SU-DHL-6 (cell line): ENCODE measurements around the gene ENDOV.

Source experiments
- H2AFZ ChIP-seq: fragments of 200-600 bp; sonication (generic); 2 replicates; pipeline ENCODE4 v1.6.1; 2014; ENCODE audit warnings: low read depth, mild to moderate bottlenecking, moderate library complexity, mixed read lengths, antibody characterized with exemption, low read length; ENCODE audit not compliant: severe bottlenecking
- H3F3A ChIP-seq: fragments of 200-600 bp; shearing (Covaris generic); 2 replicates; pipeline ENCODE4 v1.6.0; 2016; ENCODE audit warnings: antibody characterized with exemption, mild to moderate bottlenecking; ENCODE audit not compliant: insufficient read depth
- H3K27ac ChIP-seq: fragments of 200-600 bp; sonication (generic); 2 replicates; pipeline ENCODE4 v1.5.1; 2016; ENCODE audit warnings: low read depth, mild to moderate bottlenecking, low read length, moderate library complexity, mixed read lengths
- H3K27me3 ChIP-seq: fragments of 200-600 bp; sonication (generic), shearing (Covaris generic); 2 replicates; pipeline ENCODE4 v1.6.0; 2014; ENCODE audit warnings: mild to moderate bottlenecking, low read length
- H3K36me3 ChIP-seq: fragments of 200-600 bp; sonication (generic); 2 replicates; pipeline ENCODE4 v1.6.1; 2014; ENCODE audit warnings: mild to moderate bottlenecking, low read length, mixed read lengths
- H3K4me2 ChIP-seq: fragments of 300-600, 200-600 bp; shearing (Covaris generic), sonication (generic); 2 replicates; pipeline ENCODE4 v1.6.0; 2014; ENCODE audit warnings: low read length, low read depth, mild to moderate bottlenecking; ENCODE audit not compliant: poor library complexity, severe bottlenecking
- H3K4me3 ChIP-seq: fragments of 200-600 bp; sonication (generic); 2 replicates; pipeline ENCODE4 v1.5.1; 2014; ENCODE audit warnings: antibody characterized with exemption, low read length, mild to moderate bottlenecking, mixed read lengths; ENCODE audit not compliant: insufficient read depth, poor library complexity, severe bottlenecking
- H3K79me2 ChIP-seq: fragments of 200-600 bp; sonication (generic); 2 replicates; pipeline ENCODE4 v1.6.1; 2014; ENCODE audit warnings: mild to moderate bottlenecking, low read length, moderate library complexity; ENCODE audit not compliant: insufficient read depth
- H3K9ac ChIP-seq: fragments of 200-600 bp; sonication (generic); 2 replicates; pipeline ENCODE4 v1.7.0; 2014; ENCODE audit warnings: mild to moderate bottlenecking, low read length
- H3K9me2 ChIP-seq: fragments of 200-600 bp; sonication (generic); replicated peaks from 2 replicates; pipeline ENCODE4 v1.6.1; 2014; ENCODE audit warnings: low read length; ENCODE audit not compliant: insufficient read depth
- H3K9me3 ChIP-seq: fragments of 200-600 bp; sonication (generic); 2 replicates; pipeline ENCODE4 v1.6.1; 2014; ENCODE audit warnings: low read length, mixed read lengths; ENCODE audit not compliant: insufficient read depth
- H4K20me1 ChIP-seq: fragments of 200-600 bp; sonication (generic); 2 replicates; pipeline ENCODE4 v1.6.1; 2014; ENCODE audit warnings: low read depth, mild to moderate bottlenecking, antibody characterized with exemption, low read length, moderate library complexity, mixed read lengths
- CTCF ChIP-seq: fragments of 200-600 bp; sonication (generic); IDR thresholded peaks from one replicate; pipeline ENCODE4 v1.5.1; 2017; ENCODE audit warnings: antibody characterized with exemption, mild to moderate bottlenecking, low read length, moderate library complexity; ENCODE audit not compliant: insufficient read depth, poor library complexity, severe bottlenecking
- EZH2phosphoT487 ChIP-seq: fragments of 200-600 bp; sonication (generic), shearing (Covaris generic); conservative IDR thresholded peaks from 2 replicates; pipeline ENCODE4 v1.6.1; 2018; ENCODE audit warnings: mild to moderate bottlenecking, antibody characterized with exemption, low read length, moderate library complexity, mixed read lengths

ENDOV gene

GRCh38 chr17:80460429-80460834 lies 45.5 kb downstream of the ENDOV start:
- Histone ChIP-seq H3K9me3 (no peaks in the 10 kb centered on the region), H3K79me2 (no peaks in the 10 kb centered on the region), H3F3A (no peaks in the 10 kb centered on the region), H2AFZ (no peak overlapping the region), H3K9me2 (no peaks in the 10 kb centered on the region), H3K4me3 (no peak overlapping the region), H3K27me3 (no peaks in the 10 kb centered on the region), H4K20me1 (no peaks in the 10 kb centered on the region), H3K9ac (no peak overlapping the region), H3K36me3 (no peaks in the 10 kb centered on the region), H3K4me2 (no peak overlapping the region), H3K27ac (no peak overlapping the region)
- TF ChIP-seq CTCF (no peak), EZH2phosphoT487 (no peak)

GRCh38 chr17:80461528-80462160 lies 46.7 kb downstream of the ENDOV start:
- Histone ChIP-seq H3K79me2 (no peaks in the 10 kb centered on the region), H3K9me2 (no peaks in the 10 kb centered on the region), H3K36me3 (no peaks in the 10 kb centered on the region), H4K20me1 (no peaks in the 10 kb centered on the region), H3F3A (no peaks in the 10 kb centered on the region), H3K27ac (no peak overlapping the region), H3K9ac (no peak overlapping the region), H3K4me2 (no peak overlapping the region), H2AFZ (no peak overlapping the region), H3K4me3 (no peak overlapping the region), H3K9me3 (no peaks in the 10 kb centered on the region), H3K27me3 (no peaks in the 10 kb centered on the region)
- TF ChIP-seq CTCF (no peak), EZH2phosphoT487 (no peak)

- H3F3A ChIP-seq = no peaks in the 10 kb centered on the region
These were observed 48.9 kb downstream of the ENDOV start for GRCh38 chr17:80463784-80464400.

More at GRCh38 chr17:80463784-80464400, 48.9 kb downstream of the ENDOV start:
- Histone ChIP-seq H3K9me2 (no peaks in the 10 kb centered on the region), H3K4me3 (no peak overlapping the region), H2AFZ (no peak overlapping the region), H3K27ac (no peak overlapping the region), H3K27me3 (no peaks in the 10 kb centered on the region), H3K79me2 (no peaks in the 10 kb centered on the region), H3K36me3 (no peaks in the 10 kb centered on the region), H4K20me1 (no peaks in the 10 kb centered on the region), H3K4me2 (no peak overlapping the region), H3K9ac (no peak overlapping the region), H3K9me3 (no peaks in the 10 kb centered on the region)
- TF ChIP-seq CTCF (no peak), EZH2phosphoT487 (no peak)
